ENCODE results near the gene RHBDL1. TPM values are rescaled to one million over a fixed set of nuclear protein-coding genes. Genes with fewer than 3 reads are reported as not detected.

The RHBDL1 gene
- total and polyA plus RNA-seq, 4 donors, result 0.35 to 0.84 (median 0.70) TPM

GRCh38 chr16:648071-648780, 27.2 kb upstream of the RHBDL1 start:
- peak; percentile 91 to 94 for TF ChIP-seq HNF4A (conservative IDR thresholded peaks at IDR 0.05)
- peak in 1 of 2 donors; percentile 63 for TF ChIP-seq RAD21 (IDR thresholded peaks at IDR 0.05)
- peak; percentile 83 for TF ChIP-seq YY1 (IDR thresholded peaks at IDR 0.05)
- no peak for TF ChIP-seq NR2F2 (IDR thresholded peaks at IDR 0.05)
- TF ChIP-seq ZBTB33 (IDR thresholded peaks at IDR 0.05), result no peak
- TF ChIP-seq ATF3 (IDR thresholded peaks at IDR 0.05), result no peak
- TF ChIP-seq MAX (IDR thresholded peaks at IDR 0.05), result no peak
- TF ChIP-seq EGR1 (IDR thresholded peaks at IDR 0.05; ENCODE audit: low read depth in 2 of 2), result no peak
- no peak for TF ChIP-seq FOXA2 (IDR thresholded peaks at IDR 0.05)
- TF ChIP-seq RXRA (IDR thresholded peaks at IDR 0.05), result peak; percentile 93 to 95
- TF ChIP-seq HNF4G (IDR thresholded peaks at IDR 0.05), result peak; percentile 62
- peak in 1 of 2 donors; percentile 70 for TF ChIP-seq JUND (IDR thresholded peaks at IDR 0.05)
- TF ChIP-seq CTCF (IDR thresholded peaks at IDR 0.05; ENCODE audit: low read depth, low read length, missing input control), result peak; percentile 58
- TF ChIP-seq TAF1 (conservative IDR thresholded peaks at IDR 0.05), result no peak
- peak; percentile 93 for TF ChIP-seq SP1 (IDR thresholded peaks at IDR 0.05)
- TF ChIP-seq GABPA (IDR thresholded peaks at IDR 0.05 in 1 of 2, conservative IDR thresholded peaks at IDR 0.05 in 1 of 2), result peak in 1 of 2 donors; percentile 55
- no peak for TF ChIP-seq FOXA1 (IDR thresholded peaks at IDR 0.05)
- TF ChIP-seq REST (IDR thresholded peaks at IDR 0.05), result peak; percentile 63
- H3K9me3 ChIP-seq (ENCODE audit: control insufficient read depth in 4 of 4, low read length in 3 of 4), result no peaks in the 10 kb centered on the region
- DNase-seq (ENCODE audit: low spot score), result no peak
- no peaks in the 10 kb centered on the region for H3K36me3 ChIP-seq (ENCODE audit: control insufficient read depth in 4 of 4, insufficient read depth in 3 of 4, low read depth in 1 of 4, low read length in 3 of 4)
- H3K4me3 ChIP-seq (ENCODE audit: low read depth in 1 of 3, low read length in 3 of 3), result peak overlapping the region; percentile 69 to 75 (median 75)
- WGBS, result 18% methylated on average over 24 of the region's 24 CpGs
- peak overlapping the region; percentile 86 to 89 for H3K27ac ChIP-seq (ENCODE audit: low read depth in 1 of 2, low read length in 2 of 2)
- no peaks in the 10 kb centered on the region for H3K27me3 ChIP-seq (ENCODE audit: control insufficient read depth in 4 of 4, insufficient read depth in 4 of 4, low read length in 3 of 4)
- peaks cover 20 to 68% (median 49%) of the 10 kb centered on the region in 4 donors for H3K4me1 ChIP-seq (ENCODE audit: control insufficient read depth in 4 of 4, insufficient read depth in 4 of 4, low read length in 3 of 4)
- H3K9ac ChIP-seq (ENCODE audit: low read depth in 1 of 2, low read length in 2 of 2), result peak overlapping the region; percentile 63 to 80

All from liver (tissue), 9 donors.